Stomach (tissue), 9 donors: ENCODE data around the gene TBX2. TPM values are rescaled to one million over a fixed set of nuclear protein-coding genes. Genes with fewer than 3 reads are reported as not detected.

ENCODE experiments used
- DNase-seq, 2 donors: peaks; one replicate each; pipeline versions ENCODE4 v3.0.0 to v3.0.0-alpha.2; 2013 to 2019
- H3K27ac ChIP-seq, 5 donors: fragments of 200-600 bp in 4 of 5; sonication (generic) in 4 of 5; one replicate each; pipeline ENCODE4 v1.5.1; 2013 to 2019; ENCODE audit warnings: mild to moderate bottlenecking in 1 of 5, moderate library complexity in 1 of 5
- H3K27me3 ChIP-seq, 3 donors: fragments of 200-600 bp; sonication (generic); one replicate each; pipeline ENCODE4 v1.5.1; 2017 to 2019; ENCODE audit warnings: mixed run types in 1 of 3
- H3K36me3 ChIP-seq, 4 donors: fragments of 200-600 bp; sonication (generic); 1 replicate in 3 of 4; 2 replicates in 1 of 4; pipeline ENCODE4 v1.5.1; 2016 to 2019
- H3K4me1 ChIP-seq, 4 donors: fragments of 200-600 bp; sonication (generic); one replicate each; pipeline ENCODE4 v1.5.1; 2016 to 2019
- H3K4me3 ChIP-seq, 4 donors: fragments of 200-600 bp; sonication (generic) in 3 of 4; one replicate each; pipeline ENCODE4 v1.5.1; 2016 to 2019; ENCODE audit warnings: mild to moderate bottlenecking in 1 of 4
- H3K9me3 ChIP-seq, 4 donors: fragments of 200-600 bp; sonication (generic); one replicate each; pipeline ENCODE4 v1.5.1; 2016 to 2019
- CTCF ChIP-seq, 7 experiments: fragments of 450-650 bp in 4 of 7; fragments of 200-600 bp in 3 of 7; sonication (generic) in 3 of 7; IDR thresholded peaks; one replicate each; pipeline ENCODE4 v1.5.1; 2016 to 2019; ENCODE audit warnings: antibody characterized with exemption in 7 of 7, control low read depth in 2 of 7, mild to moderate bottlenecking in 1 of 7
- EP300 ChIP-seq: sonication (generic); formaldehyde crosslinking; IDR thresholded peaks from one replicate; pipeline ENCODE4 v1.6.1; 2017; ENCODE audit warnings: antibody characterized with exemption
- POLR2A ChIP-seq, 4 donors: fragments of 450-650 bp; IDR thresholded peaks; one replicate each; pipeline ENCODE4 v1.6.1; 2016; ENCODE audit warnings: antibody characterized with exemption in 4 of 4, control low read depth in 2 of 4, mild to moderate bottlenecking in 1 of 4, moderate library complexity in 1 of 4
- POLR2AphosphoS5 ChIP-seq, 3 donors: sonication (generic); formaldehyde crosslinking; IDR thresholded peaks; one replicate each; pipeline ENCODE4 v1.6.1; 2016; ENCODE audit warnings: antibody characterized with exemption in 3 of 3
- WGBS, 5 donors: extraction: QIAGEN DNeasy Blood & Tissue Kit in 3 of 5; methylation state at CpG; one replicate each; pipeline versions ENCODE4 v1.1.5 to v1.1.7; 2013 to 2018; 5-methylcytosine and 5-hydroxymethylcytosine counted together
- intact Hi-C: fragments of 100-400 bp; cut with DNase I; formaldehyde crosslinking; loops from one replicate; pipeline ENCODE4 v1.15.1; 2023; ENCODE audit warnings: low total_unique reads
- polyA plus RNA-seq, 3 donors: library from polyadenylated mRNA; stranded (reverse); fragments of 200-250 nt; gene quantifications; one replicate each; pipeline ENCODE4 v1.2.3, GENCODE V29; 2013
- total RNA-seq, 5 donors: library from RNA; depleted of rRNA; stranded (reverse); fragments of >200 nt; gene quantifications; one replicate each; pipeline versions ENCODE4 v1.1.0 to v1.2.3, GENCODE V29; 2014 to 2016
- donor health status: healthy with polysubstance abuse.
- donor health status: Bipolar disorder and iron deficiency.
- donor health status: healthy.

TBX2 gene
- total and polyA plus RNA-seq, 8 donors = 0.58 to 31.6 (median 22.1) TPM

- Histone ChIP-seq H3K4me1 (no peaks in the 10 kb centered on the region), H3K9me3 (no peaks in the 10 kb centered on the region), H3K27ac (peak overlapping the region in 1 of 5 donors; percentile 38), H3K27me3 (no peaks in the 10 kb centered on the region), H3K36me3 (no peaks in the 10 kb centered on the region), H3K4me3 (no peak overlapping the region)
- no peak for TF ChIP-seq CTCF (IDR thresholded peaks at IDR 0.05)
- TF ChIP-seq POLR2A (IDR thresholded peaks at IDR 0.05) = no peak
- TF ChIP-seq EP300 = no peak
- TF ChIP-seq POLR2AphosphoS5 (IDR thresholded peaks at IDR 0.05) = no peak
- intact Hi-C loops = no loop called here
- DNase-seq = no peak
- WGBS, 5 donors = 84 to 94% (median 89%) methylated on average over 21 of the region's 21 CpGs
These were observed 20.0 kb upstream of the TBX2 start for GRCh38 chr17:61379457-61380216.

GRCh38 chr17:61380217-61380835 is 19.3 kb upstream of the TBX2 start:
- DNase-seq = no peak
- Histone ChIP-seq H3K27me3 (no peaks in the 10 kb centered on the region), H3K36me3 (no peaks in the 10 kb centered on the region), H3K4me3 (no peak overlapping the region), H3K27ac (peak overlapping the region in 1 of 5 donors; percentile 38), H3K9me3 (no peaks in the 10 kb centered on the region), H3K4me1 (no peaks in the 10 kb centered on the region)
- intact Hi-C loops = no loop called here
- 82 to 89% (median 87%) methylated on average over 10 of the region's 10 CpGs for WGBS, 5 donors
- TF ChIP-seq EP300 (no peak), POLR2A (IDR thresholded peaks at IDR 0.05) (no peak), POLR2AphosphoS5 (IDR thresholded peaks at IDR 0.05) (no peak), CTCF (IDR thresholded peaks at IDR 0.05) (no peak)

GRCh38 chr17:61380836-61381525 is 18.7 kb upstream of the TBX2 start:
- Histone ChIP-seq H3K4me1 (no peaks in the 10 kb centered on the region), H3K27me3 (no peaks in the 10 kb centered on the region), H3K4me3 (no peak overlapping the region), H3K36me3 (no peaks in the 10 kb centered on the region), H3K27ac (peak overlapping the region in 1 of 5 donors; percentile 31), H3K9me3 (no peaks in the 10 kb centered on the region)
- intact Hi-C loops = no loop called here
- no peak for TF ChIP-seq POLR2A (IDR thresholded peaks at IDR 0.05)
- DNase-seq = peak in 1 of 2 donors; percentile 46
- 72 to 86% (median 83%) methylated on average over 16 to 18 of the region's 18 CpGs for WGBS, 5 donors

GRCh38 chr17:61381537-61381936 is 18.1 kb upstream of the TBX2 start:
- Histone ChIP-seq H3K9me3 (no peaks in the 10 kb centered on the region), H3K4me3 (no peak overlapping the region), H3K36me3 (no peaks in the 10 kb centered on the region), H3K27me3 (no peaks in the 10 kb centered on the region), H3K4me1 (no peaks in the 10 kb centered on the region), H3K27ac (peak overlapping the region in 1 of 5 donors; percentile 31)
- 84 to 92% (median 89%) methylated on average over 5 of the region's 5 CpGs for WGBS, 5 donors
- TF ChIP-seq POLR2A (IDR thresholded peaks at IDR 0.05) = no peak
- TF ChIP-seq CTCF (IDR thresholded peaks at IDR 0.05) = no peak
- TF ChIP-seq POLR2AphosphoS5 (IDR thresholded peaks at IDR 0.05) = no peak
- no peak for TF ChIP-seq EP300
- no peak for DNase-seq
- intact Hi-C loops = no loop called here
